Prostate gland (tissue), 2 donors: Measurements from ENCODE around the gene PHEX.

Experiments used
- CTCF ChIP-seq, 4 experiments: fragments of 200-600 bp in 2 of 4; fragments of 450-650 bp in 2 of 4; sonication (generic) in 2 of 4; IDR thresholded peaks; 1 replicate in 3 of 4; 2 replicates in 1 of 4; pipeline ENCODE4 v1.5.1; 2016 to 2019; ENCODE audit warnings: antibody characterized with exemption in 4 of 4, mild to moderate bottlenecking in 2 of 4, moderate library complexity in 2 of 4
- POLR2A ChIP-seq: fragments of 450-650 bp; IDR thresholded peaks from one replicate; pipeline ENCODE4 v1.6.1; 2016; ENCODE audit warnings: antibody characterized with exemption, mild to moderate bottlenecking
- POLR2AphosphoS5 ChIP-seq: sonication (generic); formaldehyde crosslinking; IDR thresholded peaks from one replicate; pipeline ENCODE4 v1.6.1; 2017; ENCODE audit warnings: antibody characterized with exemption

- TF ChIP-seq CTCF (IDR thresholded peaks at IDR 0.05) (no peak), POLR2A (no peak), POLR2AphosphoS5 (no peak)
Measured at GRCh38 chrX:22125481-22125880, 93.4 kb downstream of the PHEX start.
